Left ventricle myocardium superior (tissue), 1 donor: Measurements from ENCODE around the gene MRPL52. TPM values are rescaled to one million over a fixed set of nuclear protein-coding genes. Genes with fewer than 3 reads are reported as not detected.
A peak's percentile ranks its signal among the peaks of the same experiment; 100 is the strongest.

Source experiments
- ATAC-seq: fragments of 200-7000 bp; cut with Tn5 transposase; one replicate; pipeline ENCODE4 v1.9.1; 2020; ENCODE audit warnings: mild to moderate bottlenecking, moderate library complexity
- DNase-seq: peaks from one replicate; pipeline ENCODE4 v3.0.0-alpha.2; 2020
- intact Hi-C: fragments of 100-400 bp; cut with micrococcal nuclease; formaldehyde crosslinking; loops from one replicate; pipeline ENCODE4 v1.11.0; 2022
- total RNA-seq: library from RNA; stranded (reverse); fragmentation: NEBNext Ultra II Directional; extraction: Animal tissue kit (Norgen Biotek cat#: 25700); gene quantifications from one replicate; pipeline ENCODE4 v1.2.1, GENCODE V29; 2021
- donor health status: DM: no; HTN: yes; CAD: no; lungs with severe emphysema.

Gene MRPL52
- total RNA-seq, 1 donor from 2014 or later = 113 TPM

GRCh38 chr14:22836301-22837113 is 6.8 kb downstream of the MRPL52 start, which contains the start of gene MMP14:
Gene MMP14, plus strand, starts transcription at chr14:22836585. Its CDS starts 233 bp downstream, at chr14:22836818.
- ATAC-seq (peak; percentile 83), DNase-seq (peak; percentile 77)
- intact Hi-C loops = no loop called here

GRCh38 chr14:22837114-22837749 is 7.5 kb downstream of the MRPL52 start:
- intact Hi-C loops = no loop called here
- DNase-seq = peak; percentile 80
- peak; percentile 80 for ATAC-seq

GRCh38 chr14:22837750-22838538 is 8.3 kb downstream of the MRPL52 start:
- peak; percentile 61 for ATAC-seq

GRCh38 chr14:22838631-22839041 is 8.9 kb downstream of the MRPL52 start:
- ATAC-seq = peak; percentile 27
- peak; percentile 61 for DNase-seq
- intact Hi-C loops = no loop called here

More at GRCh38 chr14:22837750-22838538, 8.3 kb downstream of the MRPL52 start:
- intact Hi-C loops = no loop called here
- peak; percentile 73 for DNase-seq

- no peak for ATAC-seq
- DNase-seq = peak; percentile 19
- intact Hi-C loops = no loop called here
Measured at GRCh38 chr14:22839159-22839779, 9.6 kb downstream of the MRPL52 start.

GRCh38 chr14:22841311-22841710 is 11.6 kb downstream of the MRPL52 start:
- DNase-seq (no peak), ATAC-seq (no peak)
- intact Hi-C loops = no loop called here

- intact Hi-C loops = no loop called here
- no peak for ATAC-seq
Measured at GRCh38 chr14:22841769-22842168, 12.1 kb downstream of the MRPL52 start.

GRCh38 chr14:22842211-22843122 is 12.8 kb downstream of the MRPL52 start:
- intact Hi-C loops = no loop called here
- ATAC-seq (no peak), DNase-seq (no peak)

More at GRCh38 chr14:22841769-22842168, 12.1 kb downstream of the MRPL52 start:
- DNase-seq = no peak

- DNase-seq (no peak), ATAC-seq (no peak)
- intact Hi-C loops = no loop called here
Measured at GRCh38 chr14:22843123-22843925, 13.6 kb downstream of the MRPL52 start.

- no peak for ATAC-seq
- DNase-seq = no peak
- intact Hi-C loops = no loop called here
Measured at GRCh38 chr14:22844221-22845102, 14.8 kb downstream of the MRPL52 start.

GRCh38 chr14:22845103-22845394 is 15.4 kb downstream of the MRPL52 start:
- DNase-seq (no peak), ATAC-seq (no peak)
- intact Hi-C loops = no loop called here

- DNase-seq (no peak), ATAC-seq (no peak)
- intact Hi-C loops = no loop called here
Measured at GRCh38 chr14:22845821-22846625, 16.3 kb downstream of the MRPL52 start.

- intact Hi-C loops = no loop called here
- ATAC-seq (no peak), DNase-seq (no peak)
Measured at GRCh38 chr14:22846811-22847307, 17.2 kb downstream of the MRPL52 start.

- no peak for DNase-seq
- intact Hi-C loops = no loop called here
- ATAC-seq = no peak
Measured at GRCh38 chr14:22847661-22848341, 18.1 kb downstream of the MRPL52 start.
